BJ (cell line): Measurements from ENCODE around the gene MBIP. TPM values are rescaled to one million over a fixed set of nuclear protein-coding genes. Genes with fewer than 3 reads are reported as not detected.

ENCODE experiments used
- CTCF ChIA-PET: fragments of 350-600 bp; formaldehyde crosslinking; extraction: SDS; loops from one replicate; lab custom pipeline; 2021; ENCODE audit warnings: antibody characterized with exemption, inconsistent platforms; lab: Yijun Ruan, JAX
- POLR2A ChIA-PET: fragments of 300-600 bp; sonication (Branson Sonifier 250); formaldehyde crosslinking; extraction: SDS; loops from one replicate; lab custom pipeline; 2021; ENCODE audit warnings: antibody characterized with exemption; lab: Charles Lee
- DNase-seq: peaks from one replicate; pipeline ENCODE4 v3.0.0-alpha.2; 2011; ENCODE audit warnings: low read depth
- H3K27me3 ChIP-seq: 2 replicates; pipeline ENCODE4 v1.6.0; 2011; ENCODE audit warnings: low read length; ENCODE audit not compliant: control insufficient read depth, insufficient read depth
- H3K36me3 ChIP-seq: 2 replicates; pipeline ENCODE4 v1.5.1; 2011; ENCODE audit warnings: low read length; ENCODE audit not compliant: control insufficient read depth, insufficient read depth
- H3K4me3 ChIP-seq: 2 replicates; pipeline ENCODE4 v1.5.1; 2011; ENCODE audit warnings: low read depth, mild to moderate bottlenecking, control low read depth, low read length
- CTCF ChIP-seq: IDR thresholded peaks from 2 replicates; pipeline ENCODE4 v1.5.1; 2011; ENCODE audit warnings: low read depth, mild to moderate bottlenecking, control low read depth, inconsistent platforms, low read length, moderate library complexity; ENCODE audit not compliant: insufficient read depth
- polyA plus RNA-seq: library from polyadenylated mRNA; depleted of rRNA; stranded (reverse); fragments of >200 nt; gene quantifications from 2 replicates; pipeline ENCODE4 v1.2.3, GENCODE V29; 2011

Gene MBIP
- polyA plus RNA-seq, 1 experiment, result 10.7 TPM

- Histone ChIP-seq H3K4me3 (no peak overlapping the region), H3K27me3 (peaks cover 10% of the 10 kb centered on the region), H3K36me3 (no peaks in the 10 kb centered on the region)
- CTCF ChIA-PET, result interaction anchor here (1.2 kb wide), 1 partner anchor 104 kb away, joined by 3 read pairs; no protein-coding TSS in a partner anchor
- no peak for DNase-seq
- POLR2A ChIA-PET, result no interaction called here
- no peak for TF ChIP-seq CTCF
Observed at GRCh38 chr14:36271222-36271621, 49.2 kb downstream of the MBIP start.

- POLR2A ChIA-PET, result no interaction called here
- no peaks in the 10 kb centered on the region for H3K36me3 ChIP-seq
- H3K4me3 ChIP-seq, result no peak overlapping the region
- TF ChIP-seq CTCF, result no peak
- no peak for DNase-seq
- H3K27me3 ChIP-seq, result peaks cover 10% of the 10 kb centered on the region
- CTCF ChIA-PET, result interaction anchor here (1.4 kb wide), 1 partner anchor 200 kb away, joined by 6 read pairs; no protein-coding TSS in a partner anchor
Observed at GRCh38 chr14:36270191-36270590, 50.2 kb downstream of the MBIP start.

- peaks cover 9% of the 10 kb centered on the region for H3K27me3 ChIP-seq
- no peaks in the 10 kb centered on the region for H3K36me3 ChIP-seq
- ChIA-PET CTCF (no interaction called here), POLR2A (no interaction called here)
- no peak for TF ChIP-seq CTCF
- H3K4me3 ChIP-seq, result no peak overlapping the region
- no peak for DNase-seq
Observed at GRCh38 chr14:36268121-36268520, 52.3 kb downstream of the MBIP start.

GRCh38 chr14:36264595-36264994 is 55.8 kb downstream of the MBIP start:
- ChIA-PET CTCF (interaction anchor here (0.6 kb wide), 1 partner anchor 341 kb away, joined by 3 read pairs; no protein-coding TSS in a partner anchor), POLR2A (no interaction called here)
- H3K27me3 ChIP-seq, result no peaks in the 10 kb centered on the region
- TF ChIP-seq CTCF, result no peak
- DNase-seq, result no peak
- H3K4me3 ChIP-seq, result no peak overlapping the region
- H3K36me3 ChIP-seq, result no peaks in the 10 kb centered on the region

- POLR2A ChIA-PET, result no interaction called here
Observed at GRCh38 chr14:36264107-36264506, 56.3 kb downstream of the MBIP start.

More at GRCh38 chr14:36264107-36264506, 56.3 kb downstream of the MBIP start:
- no peak overlapping the region for H3K4me3 ChIP-seq
- no peaks in the 10 kb centered on the region for H3K36me3 ChIP-seq
- no peak for DNase-seq
- CTCF ChIA-PET, result interaction anchor here (0.6 kb wide), 1 partner anchor 342 kb away, joined by 3 read pairs; no protein-coding TSS in a partner anchor
- H3K27me3 ChIP-seq, result no peaks in the 10 kb centered on the region
- TF ChIP-seq CTCF, result no peak
